Lower leg skin (tissue), 4 donors: Measurements from ENCODE around the gene CTDSP2. TPM values are rescaled to one million over a fixed set of nuclear protein-coding genes. Genes with fewer than 3 reads are reported as not detected.
A peak's percentile ranks its signal among the peaks of the same experiment; 100 is the strongest.

Experiments used
- DNase-seq, 2 donors: peaks; one replicate each; pipeline ENCODE4 v3.0.0-alpha.2; 2019; ENCODE audit warnings: low spot score in 2 of 2
- H3K4me3 ChIP-seq: fragments of 200-600 bp; sonication (generic); 2 replicates; pipeline ENCODE4 v1.5.1; 2017; ENCODE audit warnings: mild to moderate bottlenecking, low read depth; ENCODE audit not compliant: poor library complexity, severe bottlenecking
- POLR2A ChIP-seq, 2 donors: fragments of 450-650 bp; IDR thresholded peaks; one replicate each; pipeline ENCODE4 v1.6.1; 2016 to 2017; ENCODE audit warnings: antibody characterized with exemption in 2 of 2, mild to moderate bottlenecking in 1 of 2, moderate library complexity in 1 of 2
- WGBS, 2 donors: methylation state at CpG; one replicate each; pipeline ENCODE4 v1.1.5; 2018; 5-methylcytosine and 5-hydroxymethylcytosine counted together
- intact Hi-C: fragments of 100-400 bp; cut with DNase I; formaldehyde crosslinking; loops from one replicate; pipeline ENCODE4 v1.15.0; 2023; ENCODE audit warnings: low total_unique reads
- microRNA counts, 2 donors: library from miRNA; unstranded; fragments of <30 nt; microRNA quantifications; one replicate each; lab custom pipeline; 2016
- microRNA-seq, 2 donors: library from miRNA; unstranded; fragments of <30 nt; microRNA quantifications; one replicate each; pipeline ENCODE4, GENCODE V29; 2016; ENCODE audit warnings: borderline replicate concordance in 2 of 2, borderline number of aligned reads in 1 of 2
- total RNA-seq, 4 donors: library from RNA; depleted of rRNA; stranded (reverse); fragments of >200 nt; gene quantifications; one replicate each; pipeline ENCODE4 v1.1.0, GENCODE V29; 2016
- TF ChIP-seq, protein P1 (sequence below), 3 donors: fragments of 450-650 bp; IDR thresholded peaks; one replicate each; pipeline ENCODE4 v1.5.1; 2016; ENCODE audit warnings: antibody characterized with exemption in 3 of 3, mild to moderate bottlenecking in 3 of 3, moderate library complexity in 2 of 3

Gene CTDSP2
- total RNA-seq, 4 donors from 2014 or later: 129 to 174 (median 169) TPM

DNA sequence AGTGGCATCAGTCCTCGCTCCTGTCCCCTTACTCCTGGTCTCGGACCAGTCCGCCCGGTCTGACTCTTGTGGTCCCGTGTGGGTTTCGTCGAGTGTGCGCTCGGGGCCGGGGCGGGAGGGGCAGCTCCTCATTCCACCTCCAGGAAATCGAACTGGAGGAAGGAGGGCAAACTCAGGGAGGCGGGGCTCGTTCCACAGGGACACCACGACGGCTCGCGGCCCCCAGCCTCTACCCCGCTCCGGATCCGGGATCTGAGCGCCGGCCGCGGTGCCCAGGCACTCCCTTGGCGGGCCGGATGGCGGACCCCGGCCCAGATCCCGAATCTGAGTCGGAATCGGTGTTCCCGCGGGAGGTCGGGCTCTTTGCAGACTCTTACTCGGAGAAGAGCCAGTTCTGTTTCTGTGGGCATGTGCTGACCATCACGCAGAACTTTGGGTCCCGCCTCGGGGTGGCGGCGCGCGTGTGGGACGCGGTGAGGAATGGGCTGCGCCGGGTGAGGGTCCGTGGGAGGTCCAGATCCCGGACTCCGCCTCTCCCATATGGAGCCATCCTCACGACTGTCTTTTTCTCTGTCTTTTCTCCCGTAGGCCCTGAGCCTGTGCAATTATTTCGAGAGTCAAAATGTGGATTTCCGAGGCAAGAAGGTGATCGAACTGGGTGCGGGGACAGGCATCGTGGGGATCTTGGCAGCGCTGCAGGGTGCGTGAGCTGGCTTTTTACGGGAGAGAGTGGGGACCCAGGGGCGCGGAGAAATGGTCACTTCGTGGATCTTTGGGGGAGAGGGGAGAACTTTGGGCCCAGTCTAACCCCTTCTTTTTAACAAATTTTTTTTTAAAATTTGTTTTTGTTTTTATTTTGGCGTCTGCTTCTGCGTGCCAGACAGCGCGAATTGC, 73.9 kb downstream of the CTDSP2 start, which contains the start of gene EEF1AKMT3:
EEF1AKMT3 (plus strand) TSS at position 186 of the 894 bp plus-strand sequence; CDS start at position 297, 111 bp downstream.
- no peak for TF ChIP-seq POLR2A (IDR thresholded peaks at IDR 0.05)
- TF ChIP-seq, protein P1, sequence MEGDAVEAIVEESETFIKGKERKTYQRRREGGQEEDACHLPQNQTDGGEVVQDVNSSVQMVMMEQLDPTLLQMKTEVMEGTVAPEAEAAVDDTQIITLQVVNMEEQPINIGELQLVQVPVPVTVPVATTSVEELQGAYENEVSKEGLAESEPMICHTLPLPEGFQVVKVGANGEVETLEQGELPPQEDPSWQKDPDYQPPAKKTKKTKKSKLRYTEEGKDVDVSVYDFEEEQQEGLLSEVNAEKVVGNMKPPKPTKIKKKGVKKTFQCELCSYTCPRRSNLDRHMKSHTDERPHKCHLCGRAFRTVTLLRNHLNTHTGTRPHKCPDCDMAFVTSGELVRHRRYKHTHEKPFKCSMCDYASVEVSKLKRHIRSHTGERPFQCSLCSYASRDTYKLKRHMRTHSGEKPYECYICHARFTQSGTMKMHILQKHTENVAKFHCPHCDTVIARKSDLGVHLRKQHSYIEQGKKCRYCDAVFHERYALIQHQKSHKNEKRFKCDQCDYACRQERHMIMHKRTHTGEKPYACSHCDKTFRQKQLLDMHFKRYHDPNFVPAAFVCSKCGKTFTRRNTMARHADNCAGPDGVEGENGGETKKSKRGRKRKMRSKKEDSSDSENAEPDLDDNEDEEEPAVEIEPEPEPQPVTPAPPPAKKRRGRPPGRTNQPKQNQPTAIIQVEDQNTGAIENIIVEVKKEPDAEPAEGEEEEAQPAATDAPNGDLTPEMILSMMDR (IDR thresholded peaks at IDR 0.05): no peak
- peak within 1 kb of the TSS; percentile 59 for H3K4me3 ChIP-seq
- 1 to 3% methylated on average over 43 to 52 of the region's 67 CpGs for WGBS, 2 donors
- peak; percentile 53 to 94 for DNase-seq
- intact Hi-C loops: no loop called here

DNA sequence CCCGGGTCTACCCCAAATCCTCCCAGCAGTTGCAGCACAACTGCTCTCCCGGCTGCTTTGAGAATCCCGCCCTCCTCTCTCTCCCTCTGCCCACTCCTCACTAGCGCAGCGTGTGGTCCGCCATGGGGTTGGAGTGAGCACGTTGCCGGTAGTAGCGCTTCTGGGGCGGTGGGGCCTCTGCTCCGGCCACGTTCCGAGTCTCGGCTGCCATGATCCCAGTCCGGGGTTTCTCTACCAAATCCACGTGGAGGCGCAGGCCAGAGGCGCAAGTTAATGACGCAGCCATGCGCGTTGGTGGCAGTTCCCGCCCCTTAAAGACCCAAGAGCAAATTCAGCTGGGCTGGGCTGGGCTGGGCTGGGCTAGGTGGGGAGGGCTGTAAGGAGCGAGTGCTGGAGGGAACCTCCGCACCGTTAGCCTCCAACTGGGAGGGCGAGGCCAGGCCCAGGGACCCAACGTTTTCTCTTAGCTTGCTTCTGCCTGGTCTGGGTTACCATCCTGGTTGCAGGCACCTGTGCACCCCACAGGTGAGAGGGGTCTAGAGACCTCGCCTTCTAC, 74.6 kb downstream of the CTDSP2 start, which contains the start of gene METTL1:
METTL1 (minus strand) TSS at position 233 of the 556 bp plus-strand sequence; CDS start at position 211, 22 bp downstream.
- intact Hi-C loops: no loop called here
- DNase-seq: peak; percentile 95 to 98
- H3K4me3 ChIP-seq: peak within 1 kb of the TSS; percentile 59
- TF ChIP-seq POLR2A (IDR thresholded peaks at IDR 0.05): no peak
- TF ChIP-seq, protein P1 (IDR thresholded peaks at IDR 0.05): no peak
- WGBS, 2 donors: 0% methylated on average over 27 of the region's 28 CpGs

DNA sequence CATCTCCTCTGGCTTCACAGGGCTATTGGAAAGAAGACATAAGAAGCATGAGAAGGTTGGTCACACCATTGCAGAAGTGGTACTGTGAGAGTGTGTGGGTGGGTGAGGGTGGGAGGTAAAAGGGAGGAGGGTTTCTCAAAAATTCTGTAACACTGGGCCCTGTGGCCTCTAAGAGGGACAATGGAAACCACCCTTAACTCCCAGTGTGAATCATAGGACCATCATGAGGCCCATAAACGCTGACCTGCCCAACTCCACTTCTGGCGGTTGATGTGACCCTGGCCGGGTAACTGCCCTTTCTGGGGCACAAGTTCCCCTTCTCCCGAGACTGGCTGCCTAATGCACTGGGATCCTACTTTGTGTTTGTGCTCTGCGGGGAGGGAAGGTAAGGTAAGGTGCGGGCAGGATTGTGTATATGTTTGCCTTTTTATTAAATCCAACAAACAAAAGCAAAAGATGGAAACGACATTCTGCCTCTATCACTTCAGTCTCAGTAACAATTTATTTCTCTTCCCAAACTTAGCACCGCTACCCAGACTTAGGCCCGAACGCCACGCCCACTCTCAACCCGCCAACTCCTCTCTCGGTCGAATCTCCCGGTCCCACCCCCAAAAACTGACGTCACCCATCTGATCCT, 75.2 kb downstream of the CTDSP2 start:
- TF ChIP-seq, protein P1 (IDR thresholded peaks at IDR 0.05): no peak
- no peak for TF ChIP-seq POLR2A (IDR thresholded peaks at IDR 0.05)
- 3 to 4% methylated on average over 16 of the region's 16 CpGs for WGBS, 2 donors
- intact Hi-C loops: no loop called here
- peak; percentile 86 to 96 for DNase-seq
- peak overlapping the region; percentile 59 for H3K4me3 ChIP-seq

DNA sequence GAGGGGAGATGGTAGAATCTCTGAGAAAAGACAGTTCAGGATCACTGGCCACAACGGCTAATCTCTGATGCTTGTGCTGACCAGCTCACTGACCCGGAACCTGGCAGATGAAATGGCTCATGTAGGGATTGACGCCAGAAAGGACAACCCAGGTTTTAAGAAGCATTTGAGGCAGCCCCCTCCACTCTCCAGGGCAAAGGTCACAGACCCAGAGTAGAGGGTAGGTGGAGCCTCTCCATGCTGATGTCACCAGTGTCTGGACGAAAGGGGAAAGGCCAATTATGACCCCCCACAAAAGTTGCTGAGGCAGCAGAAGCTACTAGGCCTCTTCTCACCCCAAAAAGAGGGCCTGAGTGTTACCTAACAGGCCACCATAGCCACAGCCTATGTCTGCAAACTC, 75.8 kb downstream of the CTDSP2 start:
- TF ChIP-seq, protein P1 (IDR thresholded peaks at IDR 0.05): no peak
- TF ChIP-seq POLR2A (IDR thresholded peaks at IDR 0.05): no peak
- 89 to 94% methylated on average over 4 of the region's 4 CpGs for WGBS, 2 donors
- H3K4me3 ChIP-seq: no peak overlapping the region
- DNase-seq: no peak
- intact Hi-C loops: no loop called here

MicroRNAs within 50 kb of the gene (microRNA counts, 767-probe panel; counts per million panel counts)
- microRNA hsa-miR-26a-5p (lab: Ali Mortazavi, UCI): 13,736 to 16,375 counts per million in 2 donors

Small RNA genes lying within 50 kb of the gene (microRNA-seq; reads per million reads assigned to microRNA genes)
- gene MIR26A2: 705 to 1,160 reads per million in 2 donors

Other genes starting within 250 kb of the CTDSP2 start
- gene DTX3, start 241.9 kb downstream of the CTDSP2 start, total RNA-seq: 10 to 100 TPM in 2 of 4 donors, 1 to 10 TPM in 2; 6.1 to 17.4 (median 11.4) TPM
- gene ARHGEF25, start 235.3 kb downstream of the CTDSP2 start, total RNA-seq: 10 to 100 TPM in 1 of 4 donors, 1 to 10 TPM in 3; 3.8 to 10.3 (median 6.9) TPM
- gene B4GALNT1, start 213.5 kb downstream of the CTDSP2 start, total RNA-seq: 1 to 10 TPM in 1 of 4 donors, under 1 TPM in 3; 0.19 to 1.7 (median 0.26) TPM
- 100 to 1,000 TPM; 195 to 265 (median 205) TPM for gene OS9, start 152.6 kb downstream of the CTDSP2 start, total RNA-seq
- gene AGAP2, start 108.0 kb downstream of the CTDSP2 start, total RNA-seq: 1 to 10 TPM in 3 of 4 donors, under 1 TPM in 1; 0.55 to 1.6 (median 1.3) TPM
- gene TSPAN31, start 101.7 kb downstream of the CTDSP2 start, total RNA-seq: 10 to 100 TPM; 44.9 to 76.4 (median 54.7) TPM
- gene CDK4, start 94.4 kb downstream of the CTDSP2 start, total RNA-seq: 10 to 100 TPM; 38.5 to 77.4 (median 54.6) TPM
- 10 to 100 TPM; 10.6 to 16.6 (median 12.8) TPM for gene MARCHF9, start 91.6 kb downstream of the CTDSP2 start, total RNA-seq
- 1 to 10 TPM in 3 of 4 donors, under 1 TPM in 1; 0.72 to 6.4 (median 1.7) TPM for gene CYP27B1, start 79.7 kb downstream of the CTDSP2 start, total RNA-seq
- 10 to 100 TPM in 3 of 4 donors, 1 to 10 TPM in 1; 5.9 to 13.5 (median 11.0) TPM for gene METTL1, start 74.6 kb downstream of the CTDSP2 start, total RNA-seq
- gene EEF1AKMT3, start 74.1 kb downstream of the CTDSP2 start, total RNA-seq: 10 to 100 TPM in 2 of 4 donors, 1 to 10 TPM in 2; 6.3 to 13.2 (median 9.9) TPM
- 10 to 100 TPM; 29.6 to 41.6 (median 34.5) TPM for gene TSFM, start 63.9 kb downstream of the CTDSP2 start, total RNA-seq
- 1 to 10 TPM; 1.6 to 4.6 (median 2.8) TPM for gene AVIL, start 28.0 kb downstream of the CTDSP2 start, total RNA-seq
- 10 to 100 TPM in 2 of 4 donors, 1 to 10 TPM in 2; 3.0 to 14.3 (median 10.8) TPM for gene ATP23, start 94.8 kb upstream of the CTDSP2 start, total RNA-seq